SK-N-SH treated with all-trans-retinoic acid at 6 μM for 48 hours (cell line): ENCODE results near the gene MCHR1.

Source experiments
- ATAC-seq: fragments of 200-7000 bp; cut with Tn5 transposase; 3 replicates; pipeline ENCODE4 v1.9.1; 2020; ENCODE audit warnings: mild to moderate bottlenecking, moderate library complexity
- ARNTL ChIP-seq: fragments of 450-650 bp; formaldehyde crosslinking; IDR thresholded peaks from 2 replicates; pipeline ENCODE4 v1.5.0; 2020; ENCODE audit warnings: low read depth, mild to moderate bottlenecking, moderate library complexity, borderline replicate concordance
- BACH2 ChIP-seq: fragments of 250-450 bp; sonication (Bioruptor Pico); IDR thresholded peaks from 2 replicates; pipeline ENCODE4 v1.9.0; 2021; ENCODE audit warnings: mild to moderate bottlenecking, borderline replicate concordance
- CREB5 ChIP-seq: fragments of 250-450 bp; sonication (Bioruptor Pico); IDR thresholded peaks from 2 replicates; pipeline ENCODE4 v1.5.1; 2020; ENCODE audit warnings: low read depth, mild to moderate bottlenecking, moderate library complexity
- CSDC2 ChIP-seq: fragments of 250-450 bp; sonication (Bioruptor Pico); IDR thresholded peaks from 2 replicates; pipeline ENCODE4 v1.5.0; 2020; ENCODE audit warnings: mild to moderate bottlenecking, moderate library complexity
- CSRNP3 ChIP-seq: fragments of 250-450 bp; sonication (Bioruptor Pico); IDR thresholded peaks from 2 replicates; pipeline ENCODE4 v1.5.1; 2021; ENCODE audit warnings: mild to moderate bottlenecking, moderate library complexity
- GLIS3 ChIP-seq: fragments of 250-450 bp; sonication (Bioruptor Pico); IDR thresholded peaks from 2 replicates; pipeline ENCODE4 v1.5.0; 2020; ENCODE audit warnings: mild to moderate bottlenecking, moderate library complexity
- ISL1 ChIP-seq: fragments of 250-450 bp; sonication (Bioruptor Pico); IDR thresholded peaks from 2 replicates; pipeline ENCODE4 v2.1.2; 2022; ENCODE audit warnings: mild to moderate bottlenecking, moderate library complexity
- OSR1 ChIP-seq: fragments of 250-450 bp; sonication (Bioruptor Pico); IDR thresholded peaks from 2 replicates; pipeline ENCODE4 v1.8.0; 2022; ENCODE audit warnings: moderate library complexity, mild to moderate bottlenecking, inconsistent platforms
- PATZ1 ChIP-seq: fragments of 250-450 bp; sonication (Bioruptor Pico); IDR thresholded peaks from 2 replicates; pipeline ENCODE4 v1.8.0; 2020; ENCODE audit warnings: mild to moderate bottlenecking, moderate library complexity, borderline replicate concordance
- POU6F1 ChIP-seq: fragments of 250-450 bp; sonication (Bioruptor Pico); IDR thresholded peaks from 2 replicates; pipeline ENCODE4 v1.8.0; 2021; ENCODE audit warnings: low read depth, mild to moderate bottlenecking, moderate library complexity, borderline replicate concordance
- PPARA ChIP-seq: fragments of 250-450 bp; sonication (Bioruptor Pico); IDR thresholded peaks from 2 replicates; pipeline ENCODE4 v1.5.0; 2020; ENCODE audit warnings: mild to moderate bottlenecking, borderline replicate concordance
- SNAI2 ChIP-seq: fragments of 250-450 bp; sonication (Bioruptor Pico); IDR thresholded peaks from 2 replicates; pipeline ENCODE4 v1.5.0; 2020; ENCODE audit warnings: mild to moderate bottlenecking, moderate library complexity
- TCF4 ChIP-seq: fragments of 250-450 bp; sonication (Bioruptor Pico); IDR thresholded peaks from 2 replicates; pipeline ENCODE4 v1.8.0; 2021; ENCODE audit warnings: mild to moderate bottlenecking, moderate library complexity, borderline replicate concordance
- TOX ChIP-seq: fragments of 250-450 bp; sonication (Bioruptor Pico); IDR thresholded peaks from 2 replicates; pipeline ENCODE4 v1.8.0; 2021; ENCODE audit warnings: mild to moderate bottlenecking, moderate library complexity, borderline replicate concordance
- ZC3H10 ChIP-seq: fragments of 250-450 bp; sonication (Bioruptor Pico); IDR thresholded peaks from 2 replicates; pipeline ENCODE4 v1.5.1; 2021; ENCODE audit warnings: mild to moderate bottlenecking, moderate library complexity
- ZFP3 ChIP-seq: fragments of 250-450 bp; sonication (Bioruptor Pico); IDR thresholded peaks from 2 replicates; pipeline ENCODE4 v1.5.0; 2020; ENCODE audit warnings: mild to moderate bottlenecking, moderate library complexity
- ZFP30 ChIP-seq: fragments of 450-650 bp; formaldehyde crosslinking; IDR thresholded peaks from 2 replicates; pipeline ENCODE4 v1.5.0; 2022; ENCODE audit warnings: mild to moderate bottlenecking, moderate library complexity
- ZNF565 ChIP-seq: fragments of 450-650 bp; formaldehyde crosslinking; conservative IDR thresholded peaks from 2 replicates; pipeline ENCODE4 v1.5.0; 2020; ENCODE audit warnings: low read depth, mild to moderate bottlenecking, moderate library complexity
- ZNF70 ChIP-seq: fragments of 450-650 bp; formaldehyde crosslinking; IDR thresholded peaks from 2 replicates; pipeline ENCODE4 v1.5.0; 2020; ENCODE audit warnings: mild to moderate bottlenecking, moderate library complexity
- ZNF8 ChIP-seq: fragments of 450-650 bp; formaldehyde crosslinking; IDR thresholded peaks from 2 replicates; pipeline ENCODE4 v1.5.0; 2020; ENCODE audit warnings: mild to moderate bottlenecking, moderate library complexity

The MCHR1 gene

GRCh38 chr22:40638261-40638660, 41.0 kb upstream of the MCHR1 start (continued):
- no peak for TF ChIP-seq CREB5
- TF ChIP-seq TCF4 (CRISPR knock-in tag) = no peak

GRCh38 chr22:40641269-40641668, 38.0 kb upstream of the MCHR1 start:
- no peak for TF ChIP-seq GLIS3 (CRISPR knock-in tag)
- no peak for TF ChIP-seq ZC3H10
- no peak for TF ChIP-seq POU6F1 (CRISPR knock-in tag)
- no peak for ATAC-seq

- no peak for TF ChIP-seq CSRNP3 (CRISPR knock-in tag)
- TF ChIP-seq BACH2 (CRISPR knock-in tag) = no peak
- no peak for TF ChIP-seq ARNTL (CRISPR knock-in tag)
- TF ChIP-seq TCF4 (CRISPR knock-in tag) = no peak
- no peak for TF ChIP-seq ISL1
- TF ChIP-seq ZNF565 (CRISPR knock-in tag) = no peak
- TF ChIP-seq TOX (CRISPR knock-in tag) = no peak
- TF ChIP-seq ZC3H10 = no peak
- no peak for TF ChIP-seq ZNF70 (CRISPR knock-in tag)
- no peak for TF ChIP-seq OSR1 (CRISPR knock-in tag)
- TF ChIP-seq ZNF8 (CRISPR knock-in tag) = no peak
- TF ChIP-seq CREB5 = no peak
- no peak for TF ChIP-seq ZFP30 (CRISPR knock-in tag)
- TF ChIP-seq PPARA (CRISPR knock-in tag) = no peak
- no peak for TF ChIP-seq ZFP3
- no peak for TF ChIP-seq GLIS3 (CRISPR knock-in tag)
- no peak for ATAC-seq
These were observed 37.0 kb upstream of the MCHR1 start for GRCh38 chr22:40642316-40642715.

GRCh38 chr22:40645579-40646197, 33.6 kb upstream of the MCHR1 start:
- no peak for TF ChIP-seq ARNTL (CRISPR knock-in tag)
- no peak for TF ChIP-seq GLIS3 (CRISPR knock-in tag)
- no peak for TF ChIP-seq ZFP3
- no peak for TF ChIP-seq ZNF565 (CRISPR knock-in tag)
- TF ChIP-seq CSDC2 (CRISPR knock-in tag) = no peak
- TF ChIP-seq TCF4 (CRISPR knock-in tag) = no peak
- no peak for TF ChIP-seq CREB5
- no peak for TF ChIP-seq ZC3H10

GRCh38 chr22:40648386-40648785, 30.9 kb upstream of the MCHR1 start:
- no peak for ATAC-seq
- TF ChIP-seq ZC3H10 (no peak), GLIS3 (CRISPR knock-in tag) (no peak), PATZ1 (no peak), POU6F1 (CRISPR knock-in tag) (no peak), ZFP30 (CRISPR knock-in tag) (no peak), ZFP3 (no peak), PPARA (CRISPR knock-in tag) (no peak), SNAI2 (no peak), OSR1 (CRISPR knock-in tag) (no peak), ISL1 (no peak), TOX (CRISPR knock-in tag) (no peak), TCF4 (CRISPR knock-in tag) (no peak)

More at GRCh38 chr22:40645579-40646197, 33.6 kb upstream of the MCHR1 start:
- ATAC-seq = no peak
